EH (cell line): ENCODE measurements around the gene PTPRO.

Experiments
- DNase-seq: peaks from one replicate; pipeline ENCODE4 v3.0.0-alpha.2; 2015; ENCODE audit warnings: low read depth

PTPRO gene

GRCh38 chr12:15558915-15559528 lies 236.7 kb downstream of the PTPRO start:
- DNase-seq: peak; percentile 95

- no peak for DNase-seq
Observed at GRCh38 chr12:15561396-15561795, 239.1 kb downstream of the PTPRO start.

GRCh38 chr12:15562263-15562662 lies 240.0 kb downstream of the PTPRO start:
- DNase-seq: no peak

- DNase-seq: peak; percentile 71
Observed at GRCh38 chr12:15563663-15564062, 241.4 kb downstream of the PTPRO start.

GRCh38 chr12:15574353-15574752 lies 252.0 kb downstream of the PTPRO start:
- DNase-seq: no peak

- peak; percentile 38 for DNase-seq
Observed at GRCh38 chr12:15575671-15576541, 253.6 kb downstream of the PTPRO start.

GRCh38 chr12:15580431-15580830 lies 258.1 kb downstream of the PTPRO start:
- DNase-seq: no peak

GRCh38 chr12:15581006-15581405 lies 258.7 kb downstream of the PTPRO start:
- peak; percentile 58 for DNase-seq

- no peak for DNase-seq
Observed at GRCh38 chr12:15583804-15584203, 261.5 kb downstream of the PTPRO start.

GRCh38 chr12:15584366-15585041 lies 262.2 kb downstream of the PTPRO start:
- DNase-seq: peak; percentile 79

- DNase-seq: no peak
Observed at GRCh38 chr12:15589328-15590032, 267.2 kb downstream of the PTPRO start.

GRCh38 chr12:15590180-15590826 lies 268.0 kb downstream of the PTPRO start:
- peak; percentile 77 for DNase-seq

GRCh38 chr12:15591811-15592210 lies 269.5 kb downstream of the PTPRO start:
- no peak for DNase-seq

GRCh38 chr12:15592934-15593333 lies 270.6 kb downstream of the PTPRO start:
- no peak for DNase-seq

- no peak for DNase-seq
Observed at GRCh38 chr12:15596174-15596573, 273.9 kb downstream of the PTPRO start.

GRCh38 chr12:15597125-15597830 lies 275.0 kb downstream of the PTPRO start:
- no peak for DNase-seq

- peak; percentile 79 for DNase-seq
Observed at GRCh38 chr12:15599266-15600037, 277.1 kb downstream of the PTPRO start.

- no peak for DNase-seq
Observed at GRCh38 chr12:15600223-15600935, 278.1 kb downstream of the PTPRO start.

GRCh38 chr12:15601210-15601800 lies 279.0 kb downstream of the PTPRO start:
- peak; percentile 85 for DNase-seq
